Skeletal muscle tissue (tissue), 4 donors: ENCODE results near the gene ASPDH. TPM values are rescaled to one million over a fixed set of nuclear protein-coding genes. Genes with fewer than 3 reads are reported as not detected.
"Not testable (repeated sequence)": the region's sequence is repeated elsewhere in the genome, so short reads cannot be mapped to it uniquely, and the experiment has no call there.

Experiments
- H3K27ac ChIP-seq: one replicate; pipeline ENCODE4 v1.7.0; 2013; ENCODE audit warnings: mild to moderate bottlenecking, low read depth, low read length, inconsistent platforms
- H3K27me3 ChIP-seq, 3 donors: one replicate each; pipeline ENCODE4 v1.7.0; 2013; ENCODE audit warnings: low read length in 3 of 3; ENCODE audit not compliant: control insufficient read depth in 3 of 3, insufficient read depth in 3 of 3
- H3K36me3 ChIP-seq, 3 donors: one replicate each; pipeline ENCODE4 v1.7.0; 2013; ENCODE audit warnings: low read length in 3 of 3; ENCODE audit not compliant: control insufficient read depth in 3 of 3, insufficient read depth in 3 of 3
- H3K4me1 ChIP-seq, 3 donors: one replicate each; pipeline ENCODE4 v1.7.0; 2013; ENCODE audit warnings: low read length in 3 of 3, mild to moderate bottlenecking in 3 of 3; ENCODE audit not compliant: control insufficient read depth in 3 of 3, insufficient read depth in 3 of 3
- H3K4me3 ChIP-seq, 3 donors: one replicate each; pipeline ENCODE4 v1.7.0; 2013; ENCODE audit warnings: low read length in 3 of 3
- H3K9ac ChIP-seq, 3 donors: one replicate each; pipeline ENCODE4 v1.7.0; 2013; ENCODE audit warnings: low read length in 3 of 3, mild to moderate bottlenecking in 3 of 3, moderate library complexity in 2 of 3, low read depth in 1 of 3
- H3K9me3 ChIP-seq, 3 donors: one replicate each; pipeline ENCODE4 v1.7.0; 2013; ENCODE audit warnings: low read length in 3 of 3; ENCODE audit not compliant: control insufficient read depth in 3 of 3
- total RNA-seq: library from RNA; depleted of rRNA; stranded (reverse); fragments of >200 nt; gene quantifications from one replicate; pipeline ENCODE4 v1.2.3, GENCODE V29; 2014
- donor health status: Osteomylitis.

Gene ASPDH
- total RNA-seq, 1 donor from 2014 or later, result not detected

- Histone ChIP-seq H3K4me3 (no peak overlapping the region), H3K9me3 (peaks cover 2 to 9% (median 3%) of the 10 kb centered on the region in 3 donors), H3K27ac (no peak overlapping the region), H3K36me3 (no peaks in the 10 kb centered on the region), H3K27me3 (peaks cover 21 to 41% (median 26%) of the 10 kb centered on the region in 3 donors), H3K4me1 (peaks cover 0 to 5% (median 3%) of the 10 kb centered on the region in 3 donors), H3K9ac (no peak overlapping the region)
Observed at GRCh38 chr19:50532952-50533351, 19.2 kb upstream of the ASPDH start.

GRCh38 chr19:50531171-50531612 lies 17.5 kb upstream of the ASPDH start:
- Histone ChIP-seq H3K36me3 (no peaks in the 10 kb centered on the region), H3K9me3 (peaks cover 2 to 9% (median 3%) of the 10 kb centered on the region in 3 donors), H3K9ac (no peak overlapping the region)

GRCh38 chr19:50528052-50528451 lies 14.3 kb upstream of the ASPDH start:
- not testable (repeated sequence) for H3K9ac ChIP-seq, H3K4me3 ChIP-seq, H3K36me3 ChIP-seq

More at GRCh38 chr19:50531171-50531612, 17.5 kb upstream of the ASPDH start:
- H3K4me1 ChIP-seq, result no peaks in the 10 kb centered on the region
- no peak overlapping the region for H3K27ac ChIP-seq
- H3K27me3 ChIP-seq, result peaks cover 15 to 30% (median 28%) of the 10 kb centered on the region in 3 donors
- H3K4me3 ChIP-seq, result no peak overlapping the region

GRCh38 chr19:50522881-50523280 lies 9.2 kb upstream of the ASPDH start:
- no peaks in the 10 kb centered on the region for H3K9me3 ChIP-seq
- H3K4me3 ChIP-seq, result no peak overlapping the region
- H3K4me1 ChIP-seq, result no peaks in the 10 kb centered on the region
- no peak overlapping the region for H3K9ac ChIP-seq
- H3K36me3 ChIP-seq, result no peaks in the 10 kb centered on the region
- no peak overlapping the region for H3K27ac ChIP-seq
- H3K27me3 ChIP-seq, result peaks cover 0 to 6% (median 3%) of the 10 kb centered on the region in 3 donors

More at GRCh38 chr19:50528052-50528451, 14.3 kb upstream of the ASPDH start:
- H3K9me3 ChIP-seq, H3K4me1 ChIP-seq, H3K27ac ChIP-seq: not testable (repeated sequence)
- peaks cover 15 to 30% (median 29%) of the 10 kb centered on the region in 3 donors for H3K27me3 ChIP-seq

- Histone ChIP-seq H3K36me3 (no peaks in the 10 kb centered on the region), H3K9me3 (no peaks in the 10 kb centered on the region), H3K27ac (no peak overlapping the region), H3K9ac (no peak overlapping the region), H3K4me1 (no peaks in the 10 kb centered on the region), H3K4me3 (no peak overlapping the region), H3K27me3 (peaks cover 0 to 6% (median 0%) of the 10 kb centered on the region in 3 donors)
Observed at GRCh38 chr19:50520822-50521465, 7.2 kb upstream of the ASPDH start.

- Histone ChIP-seq H3K9me3 (no peaks in the 10 kb centered on the region), H3K4me1 (no peaks in the 10 kb centered on the region), H3K4me3 (no peak overlapping the region), H3K27ac (no peak overlapping the region), H3K9ac (no peak overlapping the region), H3K36me3 (no peaks in the 10 kb centered on the region), H3K27me3 (peaks cover 0 to 6% (median 0%) of the 10 kb centered on the region in 3 donors)
Observed at GRCh38 chr19:50519006-50519575, 5.4 kb upstream of the ASPDH start.

- Histone ChIP-seq H3K9me3 (no peaks in the 10 kb centered on the region), H3K27me3 (peaks cover 0 to 6% (median 0%) of the 10 kb centered on the region in 3 donors), H3K4me1 (no peaks in the 10 kb centered on the region), H3K9ac (no peak overlapping the region), H3K4me3 (no peak overlapping the region), H3K27ac (no peak overlapping the region), H3K36me3 (no peaks in the 10 kb centered on the region)
Observed at GRCh38 chr19:50518091-50519005, 4.6 kb upstream of the ASPDH start.

- peaks cover 0 to 6% (median 0%) of the 10 kb centered on the region in 3 donors for H3K27me3 ChIP-seq
- H3K27ac ChIP-seq, result no peak overlapping the region
- H3K9ac ChIP-seq, result no peak overlapping the region
- no peaks in the 10 kb centered on the region for H3K4me1 ChIP-seq
- H3K9me3 ChIP-seq, result no peaks in the 10 kb centered on the region
- H3K36me3 ChIP-seq, result no peaks in the 10 kb centered on the region
- H3K4me3 ChIP-seq, result no peak overlapping the region
Observed at GRCh38 chr19:50517704-50518075, 4.0 kb upstream of the ASPDH start.

- no peak overlapping the region for H3K27ac ChIP-seq
- peaks cover 0 to 6% (median 0%) of the 10 kb centered on the region in 3 donors for H3K27me3 ChIP-seq
- no peak overlapping the region for H3K4me3 ChIP-seq
- H3K4me1 ChIP-seq, result no peaks in the 10 kb centered on the region
- H3K36me3 ChIP-seq, result no peaks in the 10 kb centered on the region
- H3K9me3 ChIP-seq, result no peaks in the 10 kb centered on the region
- no peak overlapping the region for H3K9ac ChIP-seq
Observed at GRCh38 chr19:50516964-50517703, 3.4 kb upstream of the ASPDH start.
